HepG2 (cell line): ENCODE results near the gene CASKIN2. TPM values are rescaled to one million over a fixed set of nuclear protein-coding genes. Genes with fewer than 3 reads are reported as not detected.

Experiments used
- FOSL2 ChIP-seq: sonication (generic); formaldehyde crosslinking; IDR thresholded peaks from 2 replicates; pipeline ENCODE4 v1.4.0; 2020; ENCODE audit warnings: missing genetic modification reagents
- LCORL ChIP-seq, 2 experiments: fragments of 450-650 bp in 1 of 2; sonication (generic) in 1 of 2; formaldehyde crosslinking in 1 of 2; IDR thresholded peaks; 2 replicates each; pipeline versions ENCODE4 v1.5.0 to v1.6.1; 2017 to 2020; ENCODE audit warnings: antibody characterized with exemption in 1 of 2, missing genetic modification reagents in 1 of 2
- NFKB2 ChIP-seq: sonication (generic); formaldehyde crosslinking; IDR thresholded peaks from 2 replicates; pipeline ENCODE4 v1.4.0; 2020; ENCODE audit warnings: missing genetic modification reagents, borderline replicate concordance
- NFYB ChIP-seq: sonication (generic); formaldehyde crosslinking; IDR thresholded peaks from 2 replicates; pipeline ENCODE4 v1.4.0; 2020; ENCODE audit warnings: missing genetic modification reagents
- RBFOX2 ChIP-seq: fragments of 200-400 bp; formaldehyde crosslinking; IDR thresholded peaks from 2 replicates; pipeline ENCODE4 v1.6.1; 2017; ENCODE audit warnings: low read depth, mild to moderate bottlenecking, low read length
- USF2 ChIP-seq, 2 experiments: sonication (generic) in 1 of 2; formaldehyde crosslinking in 1 of 2; IDR thresholded peaks; 2 replicates each; pipeline versions ENCODE4 v1.5.1 to v1.6.1; 2011 to 2020; ENCODE audit warnings: borderline replicate concordance in 1 of 2, low read depth in 1 of 2, low read length in 1 of 2, mild to moderate bottlenecking in 1 of 2, missing genetic modification reagents in 1 of 2, moderate library complexity in 1 of 2
- WIZ ChIP-seq: sonication (generic); formaldehyde crosslinking; IDR thresholded peaks from 2 replicates; pipeline ENCODE4 v1.5.1; 2020; ENCODE audit warnings: mild to moderate bottlenecking, missing genetic modification reagents
- YEATS4 ChIP-seq: sonication (generic); formaldehyde crosslinking; IDR thresholded peaks from 2 replicates; pipeline ENCODE4 v1.4.0; 2020; ENCODE audit warnings: missing genetic modification reagents, borderline replicate concordance
- ZBTB7A ChIP-seq: sonication (generic); formaldehyde crosslinking; IDR thresholded peaks from 2 replicates; pipeline ENCODE4 v1.8.0; 2022; ENCODE audit warnings: mild to moderate bottlenecking, missing genetic modification reagents
- ZNF607 ChIP-seq: sonication (generic); formaldehyde crosslinking; IDR thresholded peaks from 2 replicates; pipeline ENCODE4 v1.5.1; 2020; ENCODE audit warnings: missing genetic modification reagents, mild to moderate bottlenecking, borderline replicate concordance
- ZNF713 ChIP-seq: sonication (generic); formaldehyde crosslinking; IDR thresholded peaks from 2 replicates; pipeline ENCODE4 v1.4.0; 2020; ENCODE audit warnings: mild to moderate bottlenecking, missing genetic modification reagents
- ZNF75D ChIP-seq: sonication (generic); formaldehyde crosslinking; IDR thresholded peaks from 2 replicates; pipeline ENCODE4 v1.8.1; 2023; ENCODE audit warnings: missing genetic modification reagents, mild to moderate bottlenecking, borderline replicate concordance
- polyA plus RNA-seq, 8 experiments: library from polyadenylated mRNA; depleted of rRNA in 3 of 8; stranded (reverse) in 7 of 8; unstranded in 1 of 8; fragments of >200 nt; fragmentation: Illumina TruSeq in 4 of 8; extraction: Trizol in 4 of 8; gene quantifications; 2 replicates each; pipeline versions ENCODE4 v1.2.1 to v1.2.3, GENCODE V29; 2011 to 2016; ENCODE audit warnings: low read depth in 4 of 8, missing spikeins in 1 of 8, mixed read lengths in 1 of 8; ENCODE audit not compliant: insufficient read depth in 1 of 8
- total RNA-seq, 5 experiments: library from RNA; depleted of rRNA; stranded (reverse); fragments of >200 nt; fragmentation: Illumina TruSeq; extraction: Trizol; gene quantifications; 2 replicates each; pipeline ENCODE4 v1.2.3, GENCODE V29; 2016; ENCODE audit warnings: low read depth in 1 of 5
- TF ChIP-seq, protein P1 (sequence below): sonication (generic); formaldehyde crosslinking; IDR thresholded peaks from 2 replicates; pipeline ENCODE4 v1.4.0; 2020; ENCODE audit warnings: mild to moderate bottlenecking, missing genetic modification reagents
- TF ChIP-seq, protein P2 (sequence below): sonication (generic); formaldehyde crosslinking; IDR thresholded peaks from 2 replicates; pipeline ENCODE4 v1.8.0; 2022; ENCODE audit warnings: missing genetic modification reagents, mild to moderate bottlenecking, borderline replicate concordance
- TF ChIP-seq, protein P3 (sequence below): sonication (generic); formaldehyde crosslinking; IDR thresholded peaks from 2 replicates; pipeline ENCODE4 v1.9.0; 2021; ENCODE audit warnings: mild to moderate bottlenecking, missing genetic modification reagents

Gene CASKIN2
- total and polyA plus RNA-seq, 2 of the 13 experiments (the other 11 are each of a cell fraction or from before 2014, with no cell fraction given), result 5.2 to 7.8 TPM

GRCh38 chr17:75511610-75512575, 3.4 kb downstream of the CASKIN2 start (continued):
- 0 out of 2 replicates have a peak, but pooled peaks have one; percentile 17 for TF ChIP-seq NFYB (CRISPR knock-in tag)
- 0 out of 2 replicates have a peak, but pooled peaks have one; percentile 36 for TF ChIP-seq ZNF713 (CRISPR knock-in tag)
- peak; percentile 64 for TF ChIP-seq FOSL2
- TF ChIP-seq, protein P1, sequence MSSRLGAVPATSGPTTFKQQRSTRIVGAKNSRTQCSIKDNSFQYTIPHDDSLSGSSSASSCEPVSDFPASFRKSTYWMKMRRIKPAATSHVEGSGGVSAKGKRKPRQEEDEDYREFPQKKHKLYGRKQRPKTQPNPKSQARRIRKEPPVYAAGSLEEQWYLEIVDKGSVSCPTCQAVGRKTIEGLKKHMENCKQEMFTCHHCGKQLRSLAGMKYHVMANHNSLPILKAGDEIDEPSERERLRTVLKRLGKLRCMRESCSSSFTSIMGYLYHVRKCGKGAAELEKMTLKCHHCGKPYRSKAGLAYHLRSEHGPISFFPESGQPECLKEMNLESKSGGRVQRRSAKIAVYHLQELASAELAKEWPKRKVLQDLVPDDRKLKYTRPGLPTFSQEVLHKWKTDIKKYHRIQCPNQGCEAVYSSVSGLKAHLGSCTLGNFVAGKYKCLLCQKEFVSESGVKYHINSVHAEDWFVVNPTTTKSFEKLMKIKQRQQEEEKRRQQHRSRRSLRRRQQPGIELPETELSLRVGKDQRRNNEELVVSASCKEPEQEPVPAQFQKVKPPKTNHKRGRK (CRISPR knock-in tag), result no peak
- TF ChIP-seq YEATS4 (CRISPR knock-in tag), result peak; percentile 41; the same call in 1 of the 2 replicates
- TF ChIP-seq RBFOX2, result no peak
- TF ChIP-seq ZNF607 (CRISPR knock-in tag), result peak; percentile 39; the same call in 1 of the 2 replicates
- peak; percentile 54; the same call in 1 of the 2 replicates for TF ChIP-seq NFKB2 (CRISPR knock-in tag)
- TF ChIP-seq WIZ (CRISPR knock-in tag), result no peak
- TF ChIP-seq ZNF75D (CRISPR knock-in tag), result no peak
- TF ChIP-seq ZBTB7A (CRISPR knock-in tag), result peak; percentile 91; the same call in 1 of the 2 replicates
- TF ChIP-seq USF2 (IDR thresholded peaks at IDR 0.05; ENCODE audit: low read depth, low read length), result no peak
- TF ChIP-seq USF2 (CRISPR knock-in tag; IDR thresholded peaks at IDR 0.05; ENCODE audit: borderline replicate concordance), result no peak
- peak; percentile 84 for TF ChIP-seq LCORL (IDR thresholded peaks at IDR 0.05)
- peak; percentile 99 for TF ChIP-seq LCORL (CRISPR knock-in tag; IDR thresholded peaks at IDR 0.05)
- TF ChIP-seq, protein P2, sequence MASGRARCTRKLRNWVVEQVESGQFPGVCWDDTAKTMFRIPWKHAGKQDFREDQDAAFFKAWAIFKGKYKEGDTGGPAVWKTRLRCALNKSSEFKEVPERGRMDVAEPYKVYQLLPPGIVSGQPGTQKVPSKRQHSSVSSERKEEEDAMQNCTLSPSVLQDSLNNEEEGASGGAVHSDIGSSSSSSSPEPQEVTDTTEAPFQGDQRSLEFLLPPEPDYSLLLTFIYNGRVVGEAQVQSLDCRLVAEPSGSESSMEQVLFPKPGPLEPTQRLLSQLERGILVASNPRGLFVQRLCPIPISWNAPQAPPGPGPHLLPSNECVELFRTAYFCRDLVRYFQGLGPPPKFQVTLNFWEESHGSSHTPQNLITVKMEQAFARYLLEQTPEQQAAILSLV (CRISPR knock-in tag), result peak; percentile 21; the same call in 1 of the 2 replicates
- TF ChIP-seq, protein P3, sequence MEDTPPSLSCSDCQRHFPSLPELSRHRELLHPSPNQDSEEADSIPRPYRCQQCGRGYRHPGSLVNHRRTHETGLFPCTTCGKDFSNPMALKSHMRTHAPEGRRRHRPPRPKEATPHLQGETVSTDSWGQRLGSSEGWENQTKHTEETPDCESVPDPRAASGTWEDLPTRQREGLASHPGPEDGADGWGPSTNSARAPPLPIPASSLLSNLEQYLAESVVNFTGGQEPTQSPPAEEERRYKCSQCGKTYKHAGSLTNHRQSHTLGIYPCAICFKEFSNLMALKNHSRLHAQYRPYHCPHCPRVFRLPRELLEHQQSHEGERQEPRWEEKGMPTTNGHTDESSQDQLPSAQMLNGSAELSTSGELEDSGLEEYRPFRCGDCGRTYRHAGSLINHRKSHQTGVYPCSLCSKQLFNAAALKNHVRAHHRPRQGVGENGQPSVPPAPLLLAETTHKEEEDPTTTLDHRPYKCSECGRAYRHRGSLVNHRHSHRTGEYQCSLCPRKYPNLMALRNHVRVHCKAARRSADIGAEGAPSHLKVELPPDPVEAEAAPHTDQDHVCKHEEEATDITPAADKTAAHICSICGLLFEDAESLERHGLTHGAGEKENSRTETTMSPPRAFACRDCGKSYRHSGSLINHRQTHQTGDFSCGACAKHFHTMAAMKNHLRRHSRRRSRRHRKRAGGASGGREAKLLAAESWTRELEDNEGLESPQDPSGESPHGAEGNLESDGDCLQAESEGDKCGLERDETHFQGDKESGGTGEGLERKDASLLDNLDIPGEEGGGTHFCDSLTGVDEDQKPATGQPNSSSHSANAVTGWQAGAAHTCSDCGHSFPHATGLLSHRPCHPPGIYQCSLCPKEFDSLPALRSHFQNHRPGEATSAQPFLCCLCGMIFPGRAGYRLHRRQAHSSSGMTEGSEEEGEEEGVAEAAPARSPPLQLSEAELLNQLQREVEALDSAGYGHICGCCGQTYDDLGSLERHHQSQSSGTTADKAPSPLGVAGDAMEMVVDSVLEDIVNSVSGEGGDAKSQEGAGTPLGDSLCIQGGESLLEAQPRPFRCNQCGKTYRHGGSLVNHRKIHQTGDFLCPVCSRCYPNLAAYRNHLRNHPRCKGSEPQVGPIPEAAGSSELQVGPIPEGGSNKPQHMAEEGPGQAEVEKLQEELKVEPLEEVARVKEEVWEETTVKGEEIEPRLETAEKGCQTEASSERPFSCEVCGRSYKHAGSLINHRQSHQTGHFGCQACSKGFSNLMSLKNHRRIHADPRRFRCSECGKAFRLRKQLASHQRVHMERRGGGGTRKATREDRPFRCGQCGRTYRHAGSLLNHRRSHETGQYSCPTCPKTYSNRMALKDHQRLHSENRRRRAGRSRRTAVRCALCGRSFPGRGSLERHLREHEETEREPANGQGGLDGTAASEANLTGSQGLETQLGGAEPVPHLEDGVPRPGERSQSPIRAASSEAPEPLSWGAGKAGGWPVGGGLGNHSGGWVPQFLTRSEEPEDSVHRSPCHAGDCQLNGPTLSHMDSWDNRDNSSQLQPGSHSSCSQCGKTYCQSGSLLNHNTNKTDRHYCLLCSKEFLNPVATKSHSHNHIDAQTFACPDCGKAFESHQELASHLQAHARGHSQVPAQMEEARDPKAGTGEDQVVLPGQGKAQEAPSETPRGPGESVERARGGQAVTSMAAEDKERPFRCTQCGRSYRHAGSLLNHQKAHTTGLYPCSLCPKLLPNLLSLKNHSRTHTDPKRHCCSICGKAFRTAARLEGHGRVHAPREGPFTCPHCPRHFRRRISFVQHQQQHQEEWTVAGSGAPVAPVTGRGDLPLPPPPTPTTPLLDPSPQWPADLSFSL (CRISPR knock-in tag), result no peak
